HG02943 (cell line): ENCODE data around the gene SLC6A20.

Experiments used
- ATAC-seq: cut with Tn5 transposase; IDR thresholded peaks from one replicate; pipeline ENCODE4 v1.9.1; 2021; ENCODE audit warnings: mild to moderate bottlenecking, low read depth, moderate library complexity; ENCODE audit not compliant: unreplicated experiment

SLC6A20 gene

DNA sequence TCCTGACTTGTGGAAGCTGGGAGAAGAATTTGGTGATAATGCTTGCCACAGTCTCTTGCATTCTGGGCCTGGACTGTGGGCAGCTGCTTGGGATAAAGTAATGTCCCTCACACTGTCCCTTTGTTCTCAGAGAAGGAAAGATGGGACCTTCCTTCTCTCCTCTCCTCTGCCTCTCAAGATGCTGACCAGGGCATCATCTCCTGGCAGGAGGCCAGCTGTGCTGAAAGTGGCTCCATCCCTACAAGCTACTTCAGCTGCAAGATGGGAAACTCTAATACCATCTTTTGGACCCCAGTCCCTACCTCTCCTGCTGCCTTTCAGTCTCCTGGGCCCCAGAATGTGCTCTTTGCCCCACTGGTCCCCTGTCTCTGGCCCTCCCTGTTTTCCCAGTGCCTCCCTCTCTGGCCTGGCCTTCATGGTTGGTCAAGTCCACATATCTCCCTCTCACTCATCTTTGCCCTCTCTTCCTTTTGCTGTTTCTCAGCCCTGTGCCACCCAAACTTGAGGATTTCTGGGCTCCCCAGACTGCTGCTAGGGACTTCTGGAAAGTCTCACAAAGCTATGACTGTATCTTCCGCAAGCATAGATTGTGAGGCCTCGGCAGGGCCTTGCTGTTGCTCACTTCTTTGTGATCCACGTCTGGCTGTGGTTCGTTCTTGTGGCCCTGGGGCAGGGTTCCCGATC lies 7.1 kb upstream of the SLC6A20 start:
- no peak for ATAC-seq

DNA sequence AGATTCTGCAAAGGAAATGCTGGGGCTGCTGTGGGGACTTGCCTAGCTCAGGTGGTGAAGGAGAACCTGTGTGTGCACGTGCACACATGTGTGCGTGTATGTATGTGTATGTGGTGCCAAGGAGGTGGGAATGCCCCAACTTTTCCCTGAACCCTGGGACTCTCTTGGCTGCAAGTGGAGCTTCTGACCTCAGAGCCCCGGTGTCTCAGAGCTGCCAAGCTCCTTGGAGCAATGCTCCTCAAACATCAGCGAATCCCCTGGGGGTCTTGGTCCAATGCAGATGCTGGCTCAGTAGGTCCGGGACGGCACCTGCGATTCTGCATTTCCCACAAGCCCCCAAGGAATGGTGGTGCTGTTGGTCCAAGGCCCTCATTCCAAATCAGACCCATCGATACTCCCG lies 5.8 kb upstream of the SLC6A20 start:
- ATAC-seq, result no peak

DNA sequence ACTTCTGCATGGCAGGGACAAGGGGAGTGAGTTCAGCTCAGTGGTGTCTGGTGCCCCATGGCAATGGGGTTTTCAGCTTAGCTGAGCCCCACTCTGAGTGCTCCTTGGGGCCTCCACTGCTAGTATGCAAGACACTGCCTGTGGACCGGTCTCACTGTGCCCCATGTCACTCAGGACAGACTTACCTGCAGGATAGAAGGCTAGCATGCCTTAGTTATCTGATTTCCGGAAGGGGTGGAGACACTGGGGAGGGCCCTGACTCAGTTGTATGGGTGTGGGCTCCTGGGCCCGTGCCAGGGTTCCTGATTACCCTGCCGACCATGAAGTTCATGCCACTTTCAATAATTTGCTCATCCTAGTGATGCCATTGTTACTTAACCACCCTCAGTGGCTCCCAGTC lies 4.3 kb upstream of the SLC6A20 start:
- no peak for ATAC-seq

DNA sequence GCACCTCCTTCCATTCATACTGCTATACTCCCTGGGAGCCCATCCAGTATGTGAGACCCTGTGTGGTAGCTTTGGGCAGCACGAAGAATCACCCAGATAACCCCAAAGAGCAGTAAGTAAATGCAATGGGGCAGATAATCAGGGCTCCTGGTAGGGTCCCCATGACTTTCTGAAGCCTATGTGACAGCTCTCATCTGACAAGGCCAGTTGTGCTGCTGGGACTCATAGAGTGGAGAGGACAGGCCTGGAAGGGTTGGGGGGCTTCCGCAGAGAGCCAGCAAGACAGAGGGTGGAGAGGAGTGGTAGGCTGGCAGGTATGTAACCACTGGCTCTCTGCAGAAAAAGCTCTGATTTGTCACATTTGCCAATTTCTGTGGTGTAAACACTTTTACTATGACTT lies 3.2 kb upstream of the SLC6A20 start:
- no peak for ATAC-seq

DNA sequence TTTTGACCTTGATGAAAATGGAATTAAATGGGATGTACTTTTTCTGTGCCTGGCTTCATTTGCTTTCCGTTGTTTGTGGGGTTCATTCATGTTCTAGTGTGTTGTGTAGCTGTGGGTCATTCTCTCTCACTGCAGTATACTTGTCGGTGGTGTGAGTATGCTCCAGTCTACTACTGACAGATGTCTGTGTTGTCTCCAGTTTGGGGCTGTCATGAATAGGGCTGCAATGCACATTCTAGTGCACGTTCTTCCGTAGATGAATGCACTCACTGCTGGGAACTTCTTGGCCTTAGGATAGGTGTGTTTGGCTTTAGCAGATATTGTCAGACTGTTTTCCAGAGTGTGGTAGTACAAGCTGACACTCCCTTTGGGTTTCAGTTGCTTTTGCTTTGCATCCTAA lies 1.7 kb upstream of the SLC6A20 start:
- no peak for ATAC-seq

DNA sequence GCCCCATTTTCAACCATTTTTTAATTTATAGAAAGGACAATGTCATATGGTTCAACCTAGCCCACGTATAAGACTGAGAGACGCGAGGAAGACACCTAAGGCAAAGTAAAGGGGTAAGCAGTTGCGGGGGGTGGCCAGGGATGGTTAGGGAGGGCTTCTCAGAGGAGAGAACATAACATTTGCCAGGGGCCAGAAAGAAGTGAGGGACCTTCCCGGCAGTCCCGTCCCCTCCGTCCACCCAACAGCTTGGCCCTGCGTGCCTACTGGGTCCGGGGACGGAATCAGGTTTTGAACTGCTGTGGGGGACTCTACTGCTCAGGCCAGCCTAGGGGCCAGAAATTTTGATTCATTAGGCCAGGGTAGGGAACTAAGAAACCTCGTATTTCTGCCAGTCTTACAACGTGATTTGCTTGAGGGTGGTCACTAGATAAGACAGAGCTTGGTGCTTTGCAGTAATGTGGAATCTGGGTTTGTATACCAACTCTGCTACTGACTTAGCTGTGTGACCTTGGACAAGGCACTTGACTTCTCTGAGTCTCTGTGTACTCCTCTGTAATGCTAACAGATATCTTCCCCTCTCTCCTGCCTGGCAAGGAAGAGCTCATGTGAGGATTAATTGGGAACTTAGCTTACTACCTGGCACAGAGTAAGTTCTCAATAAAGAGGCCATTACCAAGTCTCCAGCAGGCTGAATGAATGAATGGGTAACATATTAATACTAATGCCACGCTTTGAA lies 734 bp upstream of the SLC6A20 start:
- ATAC-seq, result no peak

DNA sequence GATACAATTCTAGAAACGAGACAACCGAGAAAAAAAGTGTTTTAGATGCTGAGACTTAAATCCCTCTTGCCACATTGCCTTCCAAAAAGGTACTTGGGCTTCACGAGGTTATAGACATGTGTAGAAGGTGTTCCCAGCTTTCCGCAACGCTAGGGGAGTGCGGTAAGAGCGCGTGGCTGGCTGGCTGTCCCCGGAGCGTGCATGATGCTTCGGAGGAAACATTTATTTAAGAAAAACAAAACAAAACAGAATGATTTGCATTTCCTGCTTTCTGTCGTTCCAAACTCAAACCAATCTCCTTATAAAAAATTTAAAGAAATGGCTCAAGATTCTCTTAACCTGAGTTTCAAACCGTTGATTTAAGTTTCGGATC lies 841 bp downstream of the SLC6A20 start:
- ATAC-seq, result no peak

DNA sequence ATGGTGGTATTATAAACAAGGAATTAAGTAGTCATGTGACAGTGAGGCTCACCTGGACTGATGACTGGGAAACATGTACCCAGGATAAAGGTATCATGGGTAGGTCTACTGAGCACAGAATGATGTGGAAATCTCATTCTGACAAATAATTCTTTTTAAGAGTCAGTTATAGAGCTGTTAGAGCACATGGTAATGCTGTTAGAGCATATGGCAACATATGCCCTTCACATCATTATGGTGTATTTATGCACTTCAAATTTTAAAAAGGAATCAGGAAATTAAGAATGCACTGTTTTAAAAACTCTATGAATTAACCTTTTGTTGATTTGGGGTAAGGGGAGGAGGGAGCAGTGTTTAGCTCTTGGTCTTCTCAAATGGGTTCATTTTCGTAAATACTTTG lies 1.7 kb downstream of the SLC6A20 start:
- ATAC-seq, result no peak

DNA sequence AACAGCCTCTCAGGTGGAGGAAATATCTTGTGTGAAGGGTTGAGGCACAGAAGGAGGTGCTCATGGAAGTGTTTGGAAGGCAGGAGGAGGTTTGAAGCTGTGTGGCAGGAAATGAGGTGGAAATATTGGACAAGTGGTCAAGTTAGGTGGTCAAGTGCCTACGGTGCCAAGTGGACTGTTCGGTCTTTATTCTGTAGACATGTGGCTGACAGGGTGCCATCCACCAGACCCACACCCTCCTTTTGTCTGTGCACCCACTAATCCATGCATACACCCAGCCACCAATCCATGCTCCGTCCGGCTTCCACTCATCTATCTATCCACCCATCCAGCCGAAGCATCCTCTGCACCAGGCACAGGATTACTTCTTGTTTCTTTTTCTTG lies 2.2 kb downstream of the SLC6A20 start:
- no peak for ATAC-seq

DNA sequence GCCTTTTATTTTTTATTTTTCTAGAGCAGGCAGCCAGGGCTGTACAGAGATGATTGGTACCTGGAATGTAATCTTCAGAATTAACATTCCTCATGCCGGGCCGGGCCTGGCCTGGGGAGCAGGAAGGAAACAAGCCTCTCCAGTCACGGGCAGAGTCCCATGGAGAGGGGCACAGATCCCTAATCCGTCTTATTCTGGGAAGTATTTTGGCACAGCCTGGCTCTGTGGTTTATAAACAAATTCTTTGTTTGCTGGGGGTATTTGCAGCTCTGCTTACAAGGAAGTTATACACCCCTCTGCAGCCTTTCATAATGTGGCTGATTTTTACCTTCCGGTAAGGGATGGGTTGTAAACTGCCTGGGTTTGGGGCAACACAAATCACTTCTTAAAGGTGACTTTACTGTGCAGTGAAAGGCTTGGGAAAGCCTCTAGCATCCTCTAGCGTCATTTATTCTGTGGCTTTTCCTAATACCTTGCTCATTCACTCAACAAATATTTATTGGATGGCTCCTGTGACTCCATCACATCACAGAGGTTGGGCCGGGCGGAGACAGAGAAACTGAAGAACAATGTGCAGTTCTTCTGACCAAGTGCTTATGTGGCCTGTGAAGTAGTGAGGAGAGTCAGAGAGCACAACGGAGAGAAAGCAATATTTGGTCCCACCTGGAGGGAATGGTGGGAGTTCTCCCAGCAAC lies 2.7 kb downstream of the SLC6A20 start:
- no peak for ATAC-seq

DNA sequence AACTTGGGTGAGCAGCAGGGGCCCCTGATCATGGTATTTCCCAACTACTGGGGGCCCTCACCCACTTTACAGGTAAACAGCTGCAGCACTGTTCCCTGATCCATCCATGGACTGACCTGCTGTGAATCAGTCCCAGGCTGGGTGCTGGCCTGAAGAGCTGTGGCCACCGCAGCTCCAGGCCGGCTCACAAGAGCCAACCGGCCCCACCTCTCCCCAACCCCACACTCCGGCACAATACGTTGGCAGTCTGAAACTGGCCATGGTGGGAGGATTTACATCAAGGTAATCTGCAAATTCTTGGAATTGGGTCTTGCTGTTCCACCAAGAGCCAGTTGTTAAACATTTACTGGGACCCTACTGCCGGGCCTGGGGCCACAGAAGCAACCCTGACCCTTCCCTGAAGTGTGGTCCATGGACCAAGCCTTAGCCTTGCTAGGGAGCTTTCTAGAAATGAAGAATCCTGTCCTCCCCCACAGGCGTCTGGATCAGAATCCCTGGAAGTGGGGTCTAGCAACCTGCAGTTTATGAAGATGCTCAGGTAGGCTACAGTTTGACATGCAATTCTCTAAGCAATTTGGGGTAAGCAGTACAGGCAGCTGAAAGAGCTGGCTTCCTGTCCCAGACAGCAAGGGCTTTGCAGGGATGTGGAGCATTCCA lies 3.7 kb downstream of the SLC6A20 start:
- no peak for ATAC-seq

DNA sequence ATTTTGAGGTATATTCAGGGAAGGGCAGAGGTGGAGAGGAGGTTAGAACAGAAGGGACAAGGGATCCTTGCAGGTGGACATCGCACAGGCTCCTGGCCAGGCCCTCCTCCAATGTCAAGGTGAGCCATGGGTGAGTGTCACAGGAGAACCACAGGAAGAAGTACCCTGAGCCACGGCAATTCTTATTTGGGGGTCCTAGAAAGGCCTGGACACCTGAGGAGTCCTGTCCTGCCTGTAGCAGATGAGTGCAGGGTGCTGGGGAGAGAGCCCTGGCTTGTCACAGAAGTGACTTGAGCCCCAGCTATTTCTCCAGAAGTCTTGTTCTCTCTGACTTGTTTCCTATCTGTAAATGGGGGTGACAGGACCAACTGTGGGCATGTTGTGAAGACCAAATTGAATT lies 4.3 kb downstream of the SLC6A20 start:
- no peak for ATAC-seq

DNA sequence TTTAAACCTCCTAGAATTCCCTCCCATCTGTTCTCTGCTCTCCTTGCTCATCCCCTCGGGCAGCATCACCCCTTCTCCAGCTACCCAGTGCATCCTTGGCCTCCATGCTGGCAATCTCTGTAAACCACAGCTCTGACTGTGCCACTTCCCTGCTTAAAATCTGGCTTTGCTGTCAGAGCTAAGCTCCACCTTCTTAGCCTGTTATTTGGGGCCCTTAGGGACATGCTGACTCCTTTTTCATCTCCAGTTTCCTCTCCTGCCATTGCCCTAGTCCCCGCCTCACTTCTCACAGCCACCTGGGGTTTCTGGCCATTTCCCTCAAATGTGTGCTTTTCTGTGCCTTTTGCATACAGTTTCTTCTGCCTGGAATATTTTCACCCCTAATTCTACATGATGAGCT lies 5.7 kb downstream of the SLC6A20 start:
- no peak for ATAC-seq

DNA sequence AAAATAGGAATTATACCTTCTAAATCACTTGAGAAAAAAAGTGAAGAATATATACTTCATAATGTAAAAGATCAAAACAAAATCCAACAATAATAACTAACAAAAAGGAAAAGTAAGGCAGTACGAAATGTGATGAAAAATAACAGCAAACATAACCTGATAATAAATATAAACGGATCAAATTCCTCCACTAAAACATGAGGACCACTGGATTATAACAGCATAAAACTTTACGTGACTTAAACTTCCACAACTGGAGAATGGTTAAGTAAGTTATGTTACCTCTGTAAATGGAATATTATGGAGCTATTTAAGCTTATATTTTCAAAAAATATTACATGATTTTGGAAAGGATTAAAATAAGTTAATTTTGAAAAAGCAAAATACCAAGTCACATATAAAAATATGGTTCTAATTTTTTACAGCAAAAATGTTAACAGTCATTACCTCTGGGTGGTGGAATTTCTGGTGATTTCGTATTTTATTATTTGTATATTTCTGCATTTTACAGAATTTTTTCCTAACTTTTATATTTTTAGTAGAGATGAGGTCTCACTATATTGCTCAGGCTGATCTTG lies 7.0 kb downstream of the SLC6A20 start:
- no peak for ATAC-seq

DNA sequence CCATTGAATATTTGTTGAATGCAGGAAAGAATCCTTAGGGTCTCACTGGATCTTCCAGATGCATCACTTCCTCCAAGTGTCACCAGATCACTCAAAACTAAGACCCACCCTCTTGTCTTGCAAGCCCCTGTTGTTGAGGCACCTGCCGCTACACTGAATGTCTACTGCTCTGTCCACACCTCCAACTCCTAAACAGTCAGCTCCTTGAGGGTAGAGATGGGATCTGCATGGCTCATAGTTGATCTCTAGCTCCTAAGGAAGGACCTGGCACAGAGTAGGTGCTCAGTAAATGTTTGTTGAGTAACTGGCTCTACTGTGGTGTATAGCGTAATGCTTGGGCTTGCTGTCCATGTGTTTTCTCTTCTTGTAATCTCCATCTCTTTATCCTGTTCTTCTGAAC lies 8.8 kb downstream of the SLC6A20 start:
- ATAC-seq, result no peak

DNA sequence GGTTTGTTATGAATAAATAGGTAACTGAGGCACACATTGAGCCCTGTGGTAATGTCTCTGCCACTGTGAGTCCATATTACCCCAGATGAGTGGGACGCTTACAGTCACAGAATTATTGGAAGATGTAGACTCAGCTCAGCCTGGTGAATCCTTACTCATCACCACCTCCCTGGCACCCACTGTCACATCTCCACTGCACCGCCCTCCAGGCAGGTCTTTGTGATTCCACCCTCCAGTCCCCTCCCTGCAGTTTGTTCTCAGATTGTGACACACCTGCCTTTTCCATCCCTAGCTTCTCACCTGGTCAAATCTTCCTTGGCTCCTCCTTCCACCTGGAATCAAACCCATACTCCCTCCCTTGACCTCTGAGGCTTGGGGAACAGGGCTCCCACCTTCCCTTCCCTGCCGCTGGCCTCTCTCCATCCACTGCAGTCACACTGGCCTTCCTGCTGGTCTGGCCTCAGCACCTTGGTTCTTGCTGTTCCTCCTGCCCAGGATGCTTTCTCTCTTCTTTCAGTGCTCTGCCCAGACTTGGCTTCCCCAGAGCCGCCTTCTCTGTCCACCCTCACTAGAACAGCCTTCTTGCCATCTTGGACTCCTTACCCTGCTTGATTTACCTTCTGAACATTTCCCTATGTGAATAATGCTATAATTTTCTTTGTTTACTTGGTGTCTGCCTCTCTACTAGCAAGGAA lies 9.4 kb downstream of the SLC6A20 start:
- no peak for ATAC-seq

DNA sequence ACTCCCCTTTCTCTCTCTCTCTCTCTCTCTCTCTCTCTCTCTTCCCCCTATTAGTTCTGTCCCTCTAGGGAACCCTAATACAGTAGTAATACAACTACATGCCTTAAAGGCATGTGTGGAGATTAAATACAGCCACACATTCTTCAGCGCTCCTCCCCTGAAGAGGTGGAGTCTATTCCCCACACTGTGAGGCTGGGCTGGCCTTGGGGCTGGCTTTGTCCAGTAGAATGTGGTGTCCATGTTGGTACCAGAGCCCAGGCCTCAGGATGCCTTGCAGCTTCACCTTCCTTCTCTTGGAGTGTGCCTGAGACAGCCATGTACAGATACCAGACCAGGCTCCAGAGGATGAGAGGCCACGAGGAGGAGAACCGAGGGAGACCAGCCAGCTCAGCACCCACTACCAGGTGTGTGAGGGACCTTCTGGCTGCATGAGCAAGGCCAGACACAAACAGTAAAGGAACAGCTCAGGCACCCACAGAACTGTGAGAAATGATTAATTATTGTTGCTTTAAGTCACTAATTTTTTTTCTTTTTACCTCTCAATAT lies 10.7 kb downstream of the SLC6A20 start:
- ATAC-seq, result no peak

DNA sequence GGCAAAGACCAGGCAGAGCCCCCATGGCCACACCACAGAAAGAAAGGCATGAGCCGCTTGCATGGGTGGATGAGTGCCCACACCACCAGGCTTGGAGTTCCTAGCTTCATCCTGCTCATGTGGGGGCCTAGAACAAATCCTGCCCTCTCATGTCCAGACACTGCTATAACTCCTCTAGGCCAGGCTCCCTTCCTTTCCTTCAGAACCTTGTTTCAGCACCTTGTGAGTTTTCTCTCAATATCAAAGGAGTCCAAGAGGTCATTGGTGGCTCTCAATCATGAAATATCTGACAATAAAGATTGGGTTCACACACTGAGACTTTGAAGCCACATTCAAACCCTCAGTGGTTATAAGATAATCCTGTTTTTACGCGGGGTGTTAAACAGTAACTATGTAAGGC lies 12.7 kb downstream of the SLC6A20 start:
- no peak for ATAC-seq

DNA sequence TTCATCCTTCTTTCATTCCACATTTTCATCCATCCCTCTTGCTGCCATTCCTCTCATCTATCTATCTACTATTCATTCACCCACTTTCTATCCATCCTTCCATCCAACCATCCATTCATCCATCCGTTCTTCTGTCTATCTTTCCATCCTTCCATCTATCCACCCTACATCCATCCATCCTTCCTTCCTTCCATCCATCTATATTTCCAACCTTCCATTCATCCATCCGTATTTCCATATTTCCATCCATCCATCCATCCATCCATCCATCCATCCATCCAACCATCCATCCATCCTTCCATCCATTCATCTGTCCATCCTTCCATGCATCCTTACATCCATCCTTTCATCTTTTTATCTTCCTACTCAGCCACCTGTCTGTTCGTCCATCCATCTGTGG lies 14.0 kb downstream of the SLC6A20 start:
- no peak for ATAC-seq

DNA sequence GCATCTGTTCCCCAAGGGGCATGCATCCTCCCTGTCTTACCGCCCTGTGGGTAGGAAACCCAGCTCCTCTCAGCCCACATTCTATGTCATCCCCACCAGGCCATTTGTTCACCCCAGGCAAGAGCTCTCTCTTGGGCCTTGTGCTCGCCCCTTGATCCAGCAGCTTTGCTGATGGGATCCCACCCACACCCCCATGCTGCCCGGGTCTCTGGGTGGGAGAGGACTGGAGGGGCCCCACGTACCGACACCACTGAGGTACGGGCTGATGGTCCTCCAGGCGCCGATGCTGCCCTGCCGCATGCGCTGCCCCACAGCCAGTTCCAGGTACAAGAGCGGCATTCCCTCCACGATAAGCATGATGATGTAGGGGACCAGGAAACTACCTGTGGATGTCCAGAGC lies 14.5 kb downstream of the SLC6A20 start:
- no peak for ATAC-seq
